GM19035 (cell line): Measurements from ENCODE around the gene CHCHD1.
"Not testable (repeated sequence)": the region's sequence is repeated elsewhere in the genome, so short reads cannot be mapped to it uniquely, and the experiment has no call there.

Experiments
- ATAC-seq: cut with Tn5 transposase; IDR thresholded peaks from one replicate; pipeline ENCODE4 v1.9.1; 2021; ENCODE audit not compliant: unreplicated experiment

CHCHD1 gene

GRCh38 chr10:73790886-73791625 is 9.2 kb downstream of the CHCHD1 start:
- no peak for ATAC-seq

- ATAC-seq: no peak
These were observed 10.1 kb downstream of the CHCHD1 start for GRCh38 chr10:73791871-73792400.

- ATAC-seq: no peak
These were observed 11.6 kb downstream of the CHCHD1 start for GRCh38 chr10:73793456-73793855.

GRCh38 chr10:73795491-73795890 is 13.6 kb downstream of the CHCHD1 start:
- ATAC-seq: not testable (repeated sequence)

GRCh38 chr10:73796035-73796434 is 14.2 kb downstream of the CHCHD1 start:
- not testable (repeated sequence) for ATAC-seq

GRCh38 chr10:73796766-73797165 is 14.9 kb downstream of the CHCHD1 start:
- ATAC-seq: no peak

- ATAC-seq: no peak
These were observed 15.6 kb downstream of the CHCHD1 start for GRCh38 chr10:73797324-73798025.

- no peak for ATAC-seq
These were observed 16.2 kb downstream of the CHCHD1 start for GRCh38 chr10:73798087-73798486.

GRCh38 chr10:73798927-73799560 is 17.2 kb downstream of the CHCHD1 start:
- ATAC-seq: no peak

GRCh38 chr10:73799899-73800559 is 18.2 kb downstream of the CHCHD1 start:
- ATAC-seq: no peak

- ATAC-seq: no peak
These were observed 18.9 kb downstream of the CHCHD1 start for GRCh38 chr10:73800560-73801252.

GRCh38 chr10:73801253-73801590 is 19.4 kb downstream of the CHCHD1 start:
- ATAC-seq: no peak

- no peak for ATAC-seq
These were observed 20.6 kb downstream of the CHCHD1 start for GRCh38 chr10:73802276-73802991.

GRCh38 chr10:73803680-73804286 is 21.9 kb downstream of the CHCHD1 start:
- ATAC-seq: peak; percentile 68

GRCh38 chr10:73806176-73806950 is 24.5 kb downstream of the CHCHD1 start:
- no peak for ATAC-seq

- ATAC-seq: no peak
These were observed 25.6 kb downstream of the CHCHD1 start for GRCh38 chr10:73807471-73807870.

- ATAC-seq: no peak
These were observed 26.4 kb downstream of the CHCHD1 start for GRCh38 chr10:73808021-73808815.
